ENCODE data around the gene GALNT16. TPM values are rescaled to one million over a fixed set of nuclear protein-coding genes. Genes with fewer than 3 reads are reported as not detected.

Gene GALNT16
- total and polyA plus RNA-seq, 2 of the 8 experiments (the other 6 are each of a cell fraction or from before 2014, with no cell fraction given) = 5.4 to 6.3 TPM

DNA sequence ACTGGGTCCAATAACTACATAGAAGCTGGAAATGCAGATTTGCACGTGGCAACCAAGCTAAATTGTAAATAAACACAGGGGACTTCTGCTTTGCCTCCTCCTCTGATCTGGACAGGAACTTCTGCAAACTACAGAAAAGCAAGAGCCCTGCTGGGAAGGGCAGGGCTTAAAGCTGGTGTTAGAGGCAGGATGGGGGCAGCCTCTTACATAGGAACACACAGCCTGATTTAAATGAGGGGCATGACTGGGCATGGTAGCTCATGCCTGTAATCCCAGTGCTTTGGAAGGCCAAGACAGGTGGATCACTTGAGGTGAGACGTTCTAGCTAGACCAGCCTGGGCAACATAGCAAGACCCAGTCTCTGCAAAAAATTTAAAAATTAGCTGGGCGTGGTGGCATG lies 91.4 kb downstream of the GALNT16 start:
- Histone ChIP-seq H2BK20ac (ENCODE audit: low read length) (no peak overlapping the region; the same call in 1 of the 2 replicates), H3K56ac (replicated peaks; ENCODE audit: insufficient read length, low read depth, low read length) (no peak overlapping the region), H3K27ac (ENCODE audit: low read depth, low read length) (no peak overlapping the region), H4K5ac (ENCODE audit: insufficient read length, low read depth, low read length) (no peak overlapping the region), H3K79me2 (ENCODE audit: control insufficient read depth in 1 of 2, insufficient read depth in 2 of 2, low read length in 2 of 2) (no peaks in the 10 kb centered on the region), H2BK120ac (replicated peaks; ENCODE audit: low read depth, low read length) (no peak overlapping the region), H4K91ac (replicated peaks; ENCODE audit: insufficient read length, low read length) (no peak overlapping the region), H2BK12ac (ENCODE audit: low read depth, low read length) (no peak overlapping the region), H3K14ac (ENCODE audit: insufficient read length) (no peak overlapping the region), H3K9me3 (ENCODE audit: insufficient read depth in 2 of 2, low read depth in 1 of 2, low read length in 1 of 2) (no peaks in the 10 kb centered on the region), H3K9ac (replicated peaks in 1 of 4; ENCODE audit: extremely low read depth in 1 of 4, low read depth in 3 of 4, low read length in 3 of 4) (no peak overlapping the region), H3K27me3 (replicated peaks in 1 of 4; ENCODE audit: control insufficient read depth in 3 of 4, extremely low read depth in 1 of 4, insufficient read depth in 3 of 4, low read length in 3 of 4) (no peaks in the 10 kb centered on the region), H4K8ac (ENCODE audit: extremely low read depth, insufficient read depth, low read length) (no peak overlapping the region), H2BK15ac (ENCODE audit: low read length) (no peak overlapping the region), H3K4me3 (ENCODE audit: extremely low read depth in 1 of 4, insufficient read depth in 2 of 4, low read depth in 3 of 4, low read length in 4 of 4) (no peak overlapping the region), H4K20me1 (replicated peaks in 1 of 2; ENCODE audit: control insufficient read depth in 1 of 2, insufficient read depth in 2 of 2, low read length in 2 of 2) (peaks cover 0 to 1% of the 10 kb centered on the region in 2 experiments), H3K4me1 (replicated peaks in 1 of 4; ENCODE audit: control insufficient read depth in 3 of 4, insufficient read depth in 4 of 4, low read length in 3 of 4) (peaks cover 0 to 6% (median 2%) of the 10 kb centered on the region in 4 experiments; a peak in 5 of 7 replicates), H3K79me1 (ENCODE audit: low read depth, low read length) (no peaks in the 10 kb centered on the region; the same call in 1 of the 2 replicates), H3K18ac (ENCODE audit: extremely low read depth, low read length) (no peak overlapping the region), H3K4me2 (ENCODE audit: insufficient read depth in 1 of 2, low read depth in 2 of 2, low read length in 2 of 2) (no peak overlapping the region), H3K23me2 (ENCODE audit: low read depth, low read length) (no peaks in the 10 kb centered on the region), H2AFZ (ENCODE audit: low read length) (no peak overlapping the region), H3K4ac (replicated peaks; ENCODE audit: insufficient read length, low read depth, low read length) (no peak overlapping the region), H3K23ac (ENCODE audit: insufficient read length) (no peak overlapping the region), H3K36me3 (ENCODE audit: control insufficient read depth in 2 of 4, insufficient read depth in 4 of 4, low read length in 3 of 4) (no peaks in the 10 kb centered on the region), H2BK5ac (ENCODE audit: low read depth, low read length) (no peak overlapping the region), H2AK5ac (ENCODE audit: low read depth, low read length) (no peak overlapping the region)
- no peak for FAIRE-seq
- ChIA-PET POLR2A (ENCODE audit: partially characterized antibody) (interaction anchor here (1.6 kb wide), 1 partner anchor 9 kb away, joined by 3 read pairs; no protein-coding TSS in a partner anchor), CTCF (ENCODE audit: partially characterized antibody) (interaction anchor here (0.6 to 9.8 kb wide), 14 partner anchors 9 to 109 kb away, joined by 3 to 78 read pairs (median 4); no protein-coding TSS in a partner anchor)
- no peak for DNase-seq (ENCODE audit: low read depth in 1 of 2, low spot score in 2 of 2)
- WGBS, 2 experiments (ENCODE audit: extremely low coverage in 1 of 2, insufficient coverage in 1 of 2, insufficient read length in 1 of 2, insufficient replicate concordance in 2 of 2, low coverage in 1 of 2, low lambda C conversion rate in 2 of 2, missing lambda C conversion rate in 1 of 2) = 81% methylated on average over 3 of the region's 3 CpGs; no CpG with 5 or more reads in 1 of the 2 experiments
- TF ChIP-seq NANOG (IDR thresholded peaks at IDR 0.05; ENCODE audit: insufficient read depth, low read depth, low read length, poor library complexity, severe bottlenecking) = no peak
- TF ChIP-seq POU5F1 (IDR thresholded peaks at IDR 0.05; ENCODE audit: low read depth, low read length) = no peak
- no peak for TF ChIP-seq SIRT6 (IDR thresholded peaks at IDR 0.05; ENCODE audit: low read length)

Data from H1 (cell line).